ENCODE results near the gene PPP2R2C. TPM values are rescaled to one million over a fixed set of nuclear protein-coding genes. Genes with fewer than 3 reads are reported as not detected.

PPP2R2C gene
- total and polyA plus RNA-seq, 10 donors = 0.07 to 1.3 (median 0.23) TPM; not detected in 1

GRCh38 chr4:6349896-6350603 is 122.4 kb downstream of the PPP2R2C start:
- peaks cover 0 to 8% (median 0%) of the 10 kb centered on the region in 8 donors for H3K9me3 ChIP-seq
- H3K27me3 ChIP-seq (replicated peaks in 1 of 7) = peaks cover 0 to 80% (median 4%) of the 10 kb centered on the region in 7 donors
- 74 to 83% (median 76%) methylated on average over 19 of the region's 19 CpGs for WGBS, 5 donors
- intact Hi-C loops (cut with DNase I; ENCODE audit: low total_unique reads) = no loop called here
- no peak overlapping the region for H3K27ac ChIP-seq
- H3K36me3 ChIP-seq = no peaks in the 10 kb centered on the region
- no peak overlapping the region for H3K4me3 ChIP-seq
- no peak for TF ChIP-seq POLR2A (IDR thresholded peaks at IDR 0.05)
- no peak for TF ChIP-seq CTCF (IDR thresholded peaks at IDR 0.05 in 8 of 11, conservative IDR thresholded peaks at IDR 0.05 in 3 of 11)
- TF ChIP-seq POLR2AphosphoS5 (IDR thresholded peaks at IDR 0.05) = no peak
- no peak for DNase-seq
- peaks cover 0 to 9% (median 0%) of the 10 kb centered on the region in 6 donors for H3K4me1 ChIP-seq

GRCh38 chr4:6348408-6348807 is 124.0 kb downstream of the PPP2R2C start:
- 73 to 98% (median 86%) methylated on average over 4 of the region's 4 CpGs for WGBS, 5 donors
- intact Hi-C loops (cut with DNase I; ENCODE audit: low total_unique reads) = no loop called here

GRCh38 chr4:6347511-6348045 is 124.8 kb downstream of the PPP2R2C start:
- Histone ChIP-seq H3K27ac (no peak overlapping the region), H3K4me3 (no peak overlapping the region), H3K27me3 (replicated peaks in 1 of 7) (peaks cover 0 to 73% (median 4%) of the 10 kb centered on the region in 7 donors), H3K4me1 (peaks cover 0 to 11% (median 0%) of the 10 kb centered on the region in 6 donors), H3K36me3 (no peaks in the 10 kb centered on the region), H3K9me3 (peaks cover 0 to 9% (median 0%) of the 10 kb centered on the region in 8 donors)
- TF ChIP-seq POLR2A (IDR thresholded peaks at IDR 0.05) (no peak), POLR2AphosphoS5 (IDR thresholded peaks at IDR 0.05) (no peak), CTCF (IDR thresholded peaks at IDR 0.05 in 8 of 11, conservative IDR thresholded peaks at IDR 0.05 in 3 of 11) (no peak)
- intact Hi-C loops (cut with DNase I; ENCODE audit: low total_unique reads) = no loop called here
- no peak for DNase-seq
- WGBS, 5 donors = 70 to 81% (median 80%) methylated on average over 5 to 17 of the region's 17 CpGs

More at GRCh38 chr4:6348408-6348807, 124.0 kb downstream of the PPP2R2C start:
- H3K27me3 ChIP-seq (replicated peaks in 1 of 7) = peaks cover 0 to 75% (median 4%) of the 10 kb centered on the region in 7 donors
- peaks cover 0 to 11% (median 0%) of the 10 kb centered on the region in 6 donors for H3K4me1 ChIP-seq
- DNase-seq = no peak
- H3K36me3 ChIP-seq = no peaks in the 10 kb centered on the region
- H3K4me3 ChIP-seq = no peak overlapping the region
- no peak overlapping the region for H3K27ac ChIP-seq
- H3K9me3 ChIP-seq = peaks cover 0 to 9% (median 0%) of the 10 kb centered on the region in 8 donors
- TF ChIP-seq POLR2A (IDR thresholded peaks at IDR 0.05) (no peak), POLR2AphosphoS5 (IDR thresholded peaks at IDR 0.05) (no peak), CTCF (IDR thresholded peaks at IDR 0.05 in 8 of 11, conservative IDR thresholded peaks at IDR 0.05 in 3 of 11) (no peak)
